OCI-M2 (cell line): ENCODE measurements around the gene TMUB2.
"Not testable (repeated sequence)": the region's sequence is repeated elsewhere in the genome, so short reads cannot be mapped to it uniquely, and the experiment has no call there.

Source experiments
- DNase-seq: peaks from one replicate; lab custom pipeline; 2025; ENCODE audit not compliant: unreplicated experiment; lab: John Stamatoyannopoulos, UW

TMUB2 gene

DNA sequence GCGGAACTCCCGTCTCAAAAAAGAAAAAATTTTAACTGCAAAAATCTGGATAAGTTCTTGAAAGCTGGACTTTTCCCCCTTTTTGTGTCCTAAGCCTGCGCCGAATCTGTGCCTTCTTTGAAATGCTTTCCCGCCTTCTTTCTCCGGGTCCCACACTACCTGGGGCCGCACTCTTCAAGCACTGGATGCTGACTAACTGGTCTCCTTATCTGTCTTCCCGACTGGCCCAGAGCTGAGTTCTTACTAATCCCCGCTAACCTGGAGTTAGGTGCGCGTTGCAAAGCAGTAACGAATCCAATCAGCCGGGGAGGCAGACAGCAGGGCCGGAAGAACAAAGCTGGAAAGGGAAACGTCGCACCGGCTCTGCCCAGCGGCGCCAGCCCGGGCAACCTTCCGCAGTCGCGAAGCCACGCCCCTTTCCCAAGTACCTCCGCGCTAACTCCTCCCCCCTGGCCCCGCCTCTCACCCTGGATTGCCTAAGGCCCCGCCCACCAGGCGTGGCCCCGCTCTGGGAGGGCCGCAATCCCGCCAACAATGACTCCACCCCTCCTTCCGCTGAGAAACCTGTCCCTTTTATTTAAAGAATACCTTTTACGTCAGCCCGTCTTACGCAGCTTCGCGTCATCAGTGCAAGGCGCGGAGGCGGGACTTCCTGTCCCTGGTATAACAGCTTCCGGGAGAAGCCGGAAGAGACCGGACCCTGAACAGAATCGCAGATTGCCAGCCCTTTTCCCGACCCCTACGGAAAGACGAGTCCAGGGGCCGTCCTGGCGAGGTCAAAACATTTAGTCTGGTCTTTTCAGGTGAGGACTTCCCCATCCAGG, at the start of gene TMUB2:
Gene TMUB2, plus strand, starts transcription at position 666 of the 824 bp plus-strand sequence. CDS start 737 bp downstream, outside the sequence.
- DNase-seq: peak; percentile 90

DNA sequence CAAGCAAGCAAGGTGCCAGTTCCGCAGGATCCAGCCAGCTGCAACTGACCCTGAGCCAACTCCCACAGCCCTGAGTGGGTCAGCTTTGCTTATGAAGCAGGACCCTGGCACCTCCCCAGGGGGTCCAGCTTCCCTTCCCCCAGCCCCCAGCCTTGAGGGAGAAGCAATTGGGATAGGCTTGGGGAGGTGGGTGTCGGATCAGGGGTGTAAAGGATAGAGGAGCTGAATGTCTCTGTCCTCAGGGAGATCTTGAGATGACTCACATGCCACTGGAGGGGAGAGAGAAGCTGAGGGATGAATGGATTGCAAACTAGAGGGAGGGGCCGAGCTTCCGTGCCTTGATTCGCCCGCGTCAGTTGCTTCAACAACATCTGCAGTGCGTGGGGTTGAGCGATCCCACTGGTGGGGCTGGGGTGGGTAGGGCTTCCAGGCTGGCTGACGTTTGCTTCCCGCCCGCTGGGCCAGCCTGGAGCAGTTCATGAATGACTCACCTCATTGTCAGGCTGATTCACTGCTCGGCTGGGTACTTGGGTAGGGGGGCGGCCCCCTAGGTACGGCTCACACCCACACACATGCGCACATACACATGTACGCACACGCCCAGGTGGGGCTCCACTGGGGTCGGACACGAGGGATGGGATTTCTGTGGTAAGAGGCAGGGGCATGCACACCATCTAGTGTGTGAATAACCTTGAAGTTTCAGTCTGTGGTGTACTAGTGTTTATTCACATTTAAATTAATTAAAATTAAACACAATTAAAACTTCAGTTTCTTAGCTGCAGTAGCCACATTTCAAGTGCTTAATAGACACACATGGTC, 48.7 kb upstream of the TMUB2 start:
- DNase-seq: no peak

DNA sequence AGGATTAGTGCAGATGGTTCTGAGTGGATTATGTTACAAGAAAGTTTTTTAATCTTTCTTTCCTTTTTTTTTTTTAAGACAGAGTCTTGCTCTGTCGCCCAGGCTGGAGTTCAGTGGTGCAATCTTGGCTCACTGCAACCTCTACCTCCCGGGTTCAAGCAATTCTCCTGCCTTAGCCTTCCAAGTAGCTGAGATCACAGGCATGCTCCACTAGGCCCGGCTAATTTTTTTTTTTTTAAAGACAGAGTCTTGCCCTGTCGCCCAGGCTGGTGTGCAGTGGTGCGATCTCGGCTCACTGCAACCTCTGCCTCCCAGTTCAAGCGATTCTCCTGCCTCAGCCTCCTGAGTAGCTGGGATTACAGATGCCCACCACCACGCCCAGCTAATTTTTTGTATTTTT, 42.9 kb upstream of the TMUB2 start:
- not testable (repeated sequence) for DNase-seq

DNA sequence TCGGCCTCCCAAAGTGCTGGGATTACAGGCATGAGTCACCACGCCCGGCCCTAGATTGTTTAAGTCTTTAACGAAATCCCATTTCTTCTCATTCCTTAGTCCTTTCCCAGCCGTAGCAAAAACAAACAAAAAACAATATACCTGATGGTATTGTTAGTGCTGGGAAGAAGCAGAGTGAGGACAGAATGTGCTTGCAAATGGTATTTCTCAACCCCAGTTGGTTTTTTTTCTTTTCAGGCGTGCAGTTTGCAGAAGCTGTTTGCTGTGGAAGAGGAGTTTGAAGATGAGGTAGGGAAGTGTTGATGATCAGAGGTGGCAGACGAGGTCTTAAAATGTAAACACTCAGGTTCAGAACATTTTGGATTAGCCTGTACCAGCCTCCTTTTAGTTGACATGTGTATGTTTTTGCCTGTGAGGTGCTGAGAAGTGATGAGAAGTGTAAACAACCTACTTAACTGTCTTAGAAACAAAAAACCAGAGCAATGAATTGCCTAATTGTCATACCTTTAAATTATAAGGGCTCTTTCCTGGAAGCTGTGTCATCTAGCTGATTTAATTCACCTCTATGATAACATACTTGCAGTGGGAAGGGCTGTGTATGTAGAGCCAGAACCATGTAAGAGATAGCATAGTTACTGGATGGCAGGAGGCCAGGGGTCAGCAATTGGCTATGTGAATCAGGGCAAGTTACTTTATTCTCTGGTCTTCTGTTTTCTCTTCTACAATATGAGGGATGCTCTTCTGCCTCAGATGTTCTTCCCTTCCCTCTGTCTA, 41.6 kb upstream of the TMUB2 start:
- no peak for DNase-seq

GRCh38 chr17:44146375-44147346, 40.1 kb upstream of the TMUB2 start:
- DNase-seq: no peak

GRCh38 chr17:44147812-44148211, 39.0 kb upstream of the TMUB2 start:
- no peak for DNase-seq

DNA sequence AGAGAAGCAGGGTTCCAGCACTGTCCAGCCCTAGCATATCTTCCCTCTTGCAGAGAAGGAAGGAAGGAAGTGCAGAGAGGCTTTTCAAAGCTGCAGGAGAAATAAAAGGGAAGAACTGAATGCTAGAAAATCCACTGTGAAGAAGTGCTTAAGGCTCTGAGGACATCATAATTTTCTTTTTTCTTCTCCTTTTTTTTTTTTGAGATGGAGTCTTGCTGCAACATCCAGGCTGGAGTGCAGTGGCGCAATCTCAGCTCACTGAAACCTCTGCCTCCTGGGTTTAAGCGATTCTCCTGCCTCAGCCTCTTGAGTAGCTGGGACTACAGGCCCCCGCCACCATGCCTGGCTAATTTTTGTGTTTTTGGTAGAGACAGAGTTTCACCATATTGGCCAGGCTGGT, 37.7 kb upstream of the TMUB2 start:
- DNase-seq: not testable (repeated sequence)

GRCh38 chr17:44149750-44150329, 36.9 kb upstream of the TMUB2 start:
- DNase-seq: no peak

GRCh38 chr17:44152875-44153274, 33.9 kb upstream of the TMUB2 start:
- DNase-seq: no peak

GRCh38 chr17:44155488-44155887, 31.3 kb upstream of the TMUB2 start:
- DNase-seq: no peak

DNA sequence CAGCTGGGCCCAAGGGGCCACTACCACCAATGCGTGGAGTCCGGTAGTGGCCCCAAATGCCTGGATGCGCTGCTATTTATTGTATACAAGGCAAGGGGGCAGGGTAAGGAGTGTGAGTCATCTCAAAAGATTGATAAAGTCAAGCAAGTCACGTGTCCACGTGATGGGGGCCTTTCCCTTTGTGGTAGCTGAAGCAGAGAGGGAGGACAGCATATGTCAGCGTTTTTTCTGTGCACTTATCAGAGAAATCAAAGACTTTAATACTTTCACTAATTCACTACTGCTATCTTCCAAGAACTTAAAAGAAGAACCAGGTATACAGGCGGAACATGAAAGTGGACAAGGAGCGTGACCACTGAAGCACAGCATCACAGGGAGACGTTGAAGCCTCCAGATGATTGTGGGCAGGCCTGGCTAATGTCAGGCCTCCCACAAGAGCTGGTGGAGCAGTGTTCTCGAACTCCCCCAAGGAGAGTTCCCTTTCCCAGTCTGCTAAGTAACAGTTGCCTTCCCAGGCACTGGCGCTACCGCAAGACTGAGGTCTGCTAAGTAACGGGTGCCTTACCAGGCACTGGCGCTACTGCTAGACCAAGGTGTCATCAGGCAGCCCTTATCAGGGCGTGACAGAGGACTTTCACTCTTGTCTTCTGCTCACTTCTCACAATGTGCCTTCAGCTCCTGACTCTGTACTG, 27.1 kb upstream of the TMUB2 start:
- DNase-seq: no peak

DNA sequence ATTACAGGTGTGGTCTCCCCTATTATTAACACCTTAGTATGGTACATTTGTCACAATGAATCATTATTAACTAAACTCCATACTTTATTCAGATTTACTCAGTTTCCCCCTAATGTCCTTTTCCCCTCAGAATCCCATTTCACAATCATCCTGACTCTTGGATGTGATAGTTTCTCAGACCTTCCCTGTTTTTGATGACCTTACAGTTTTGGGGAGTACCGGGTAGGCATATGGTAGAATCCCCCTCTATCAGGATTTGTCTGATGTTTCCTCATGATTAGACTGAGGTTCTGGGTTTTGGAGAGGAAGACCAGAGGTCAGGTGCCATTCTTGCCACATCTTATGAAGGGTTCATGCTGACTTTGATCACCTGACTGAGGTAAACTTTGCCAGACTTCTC, 22.3 kb upstream of the TMUB2 start:
- DNase-seq: no peak

- DNase-seq: no peak
Observed at GRCh38 chr17:44167181-44167861, 19.5 kb upstream of the TMUB2 start.

DNA sequence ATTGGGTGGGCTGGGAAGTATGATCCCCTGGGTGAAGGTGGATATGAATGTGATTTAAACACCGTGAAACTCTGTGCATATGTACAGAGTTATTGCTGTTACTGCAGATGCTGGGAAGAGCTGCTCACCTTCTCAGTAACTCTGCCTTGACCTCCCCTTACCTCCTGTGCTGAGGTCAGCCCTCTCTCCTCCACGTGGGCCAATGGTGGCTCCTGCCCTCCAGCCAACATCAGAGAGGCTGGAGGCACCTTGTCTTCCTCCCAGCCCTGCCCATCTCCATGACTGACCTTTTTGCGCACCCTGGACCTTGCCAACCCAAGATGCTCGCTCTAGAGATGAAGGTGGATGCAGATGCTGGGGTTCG, 16.7 kb upstream of the TMUB2 start:
- DNase-seq: no peak

GRCh38 chr17:44170499-44171201, 16.1 kb upstream of the TMUB2 start, which contains the start of gene ASB16:
TSS of gene ASB16 (plus strand) at chr17:44170704. CDS start at chr17:44170790, 86 bp downstream.
- DNase-seq: no peak

DNA sequence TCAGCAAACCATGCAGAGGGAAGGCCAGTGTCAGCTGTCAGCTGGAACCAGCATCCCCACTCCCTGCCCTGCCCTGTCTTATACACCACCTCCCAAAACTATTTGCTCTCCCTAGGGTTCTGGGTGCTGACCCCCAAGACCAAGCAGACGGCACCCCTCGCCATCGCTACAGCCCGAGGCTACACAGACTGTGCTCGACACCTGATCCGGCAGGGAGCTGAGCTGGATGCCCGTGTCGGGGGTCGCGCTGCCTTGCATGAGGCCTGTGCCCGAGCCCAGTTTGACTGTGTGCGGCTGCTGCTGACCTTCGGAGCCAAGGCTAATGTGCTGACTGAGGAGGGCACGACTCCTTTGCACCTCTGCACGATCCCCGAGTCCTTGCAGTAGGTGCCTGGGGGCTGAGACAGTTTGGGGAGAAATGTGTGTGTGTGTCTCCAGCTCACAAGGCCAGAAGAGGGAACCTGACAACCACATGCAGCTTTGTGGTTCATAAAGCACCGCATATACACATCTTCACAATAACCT, 14.8 kb upstream of the TMUB2 start:
- no peak for DNase-seq

DNA sequence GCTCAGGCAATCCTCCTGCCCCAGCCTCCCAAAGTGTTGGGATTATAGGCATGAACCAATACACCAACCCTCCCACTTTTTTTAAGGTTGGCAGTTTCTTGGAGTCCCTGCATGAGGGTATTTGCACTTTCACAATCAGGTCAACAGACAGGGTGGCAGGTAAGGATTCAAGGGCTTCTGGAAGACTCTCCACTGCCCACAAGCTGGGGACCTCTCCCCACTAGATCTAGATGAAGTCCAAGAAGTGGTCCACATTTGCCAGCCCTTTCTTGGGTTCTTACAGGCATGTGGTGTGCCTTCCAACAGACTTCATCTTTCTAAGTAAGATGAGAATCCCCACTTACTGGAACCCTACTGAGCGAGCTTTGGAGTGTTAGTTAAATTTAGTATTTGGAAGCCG, 12.3 kb upstream of the TMUB2 start:
- DNase-seq: no peak

DNA sequence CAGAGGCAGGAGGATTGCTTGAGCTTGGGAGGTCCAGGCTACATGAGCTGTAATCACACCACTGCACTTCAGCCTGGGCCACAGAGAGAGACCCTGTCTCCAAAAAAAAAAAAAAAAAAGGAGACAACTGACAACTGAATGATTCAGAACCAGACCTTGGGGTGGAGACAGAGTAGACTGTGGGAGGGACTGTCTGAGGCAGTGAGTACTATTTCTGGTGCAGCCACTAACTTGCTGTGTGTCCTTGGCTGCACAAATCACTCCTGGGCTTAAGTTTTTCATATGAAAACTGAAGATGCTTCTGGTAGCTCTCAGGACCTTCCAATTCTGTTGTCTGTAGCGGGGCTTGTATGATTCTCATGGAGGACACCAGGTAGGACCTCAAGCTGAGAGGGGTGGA, 10.5 kb upstream of the TMUB2 start:
- no peak for DNase-seq
